ENCODE measurements around the gene BACE2.

Gene BACE2

GRCh38 chr21:41217671-41218385, 49.9 kb downstream of the BACE2 start:
- no peak overlapping the region for H3K27ac ChIP-seq

DNA sequence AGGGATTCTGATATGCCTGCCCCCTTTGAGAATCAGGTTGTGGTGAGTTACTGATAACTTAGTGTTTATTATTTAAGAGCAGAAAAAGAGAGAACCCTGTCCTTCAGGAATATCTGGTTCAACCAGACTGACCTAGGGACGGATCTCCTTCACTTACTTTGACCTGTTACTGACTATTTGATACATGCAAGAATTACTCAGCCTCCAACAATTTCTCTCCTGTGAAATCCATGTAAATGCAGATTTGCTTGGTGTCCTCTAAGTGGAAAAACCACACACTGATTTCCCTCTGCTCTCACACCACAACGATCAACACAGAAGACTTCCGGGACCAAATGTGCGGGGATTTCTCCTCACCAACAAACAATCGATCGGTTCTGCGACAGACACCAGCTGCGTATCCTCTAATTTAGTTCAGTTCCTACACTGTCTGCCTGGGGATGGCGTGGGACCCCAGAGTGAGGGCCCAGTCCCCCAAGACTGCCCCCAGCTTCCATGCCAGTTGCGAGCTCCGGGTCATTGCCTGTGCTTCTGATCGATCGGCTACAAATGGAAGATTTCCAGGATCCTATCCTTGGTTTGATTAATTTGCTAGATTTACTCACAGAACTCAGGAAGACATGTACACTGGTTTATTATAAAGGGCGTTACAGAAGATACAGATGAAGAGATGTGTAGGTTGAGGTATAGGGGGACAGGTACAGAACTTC, 51.7 kb downstream of the BACE2 start:
- H3K27ac ChIP-seq = 0 out of 2 replicates have a peak overlapping the region, but pooled peaks have one; percentile 12

More at GRCh38 chr21:41217671-41218385, 49.9 kb downstream of the BACE2 start:
- TF ChIP-seq, protein P1, sequence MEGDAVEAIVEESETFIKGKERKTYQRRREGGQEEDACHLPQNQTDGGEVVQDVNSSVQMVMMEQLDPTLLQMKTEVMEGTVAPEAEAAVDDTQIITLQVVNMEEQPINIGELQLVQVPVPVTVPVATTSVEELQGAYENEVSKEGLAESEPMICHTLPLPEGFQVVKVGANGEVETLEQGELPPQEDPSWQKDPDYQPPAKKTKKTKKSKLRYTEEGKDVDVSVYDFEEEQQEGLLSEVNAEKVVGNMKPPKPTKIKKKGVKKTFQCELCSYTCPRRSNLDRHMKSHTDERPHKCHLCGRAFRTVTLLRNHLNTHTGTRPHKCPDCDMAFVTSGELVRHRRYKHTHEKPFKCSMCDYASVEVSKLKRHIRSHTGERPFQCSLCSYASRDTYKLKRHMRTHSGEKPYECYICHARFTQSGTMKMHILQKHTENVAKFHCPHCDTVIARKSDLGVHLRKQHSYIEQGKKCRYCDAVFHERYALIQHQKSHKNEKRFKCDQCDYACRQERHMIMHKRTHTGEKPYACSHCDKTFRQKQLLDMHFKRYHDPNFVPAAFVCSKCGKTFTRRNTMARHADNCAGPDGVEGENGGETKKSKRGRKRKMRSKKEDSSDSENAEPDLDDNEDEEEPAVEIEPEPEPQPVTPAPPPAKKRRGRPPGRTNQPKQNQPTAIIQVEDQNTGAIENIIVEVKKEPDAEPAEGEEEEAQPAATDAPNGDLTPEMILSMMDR (conservative IDR thresholded peaks at IDR 0.05) = no peak
- no peak for TF ChIP-seq ZFX (IDR thresholded peaks at IDR 0.05)

GRCh38 chr21:41220208-41220733, 52.3 kb downstream of the BACE2 start:
- TF ChIP-seq, protein P1 (conservative IDR thresholded peaks at IDR 0.05) = no peak
- no peak for TF ChIP-seq ZFX (IDR thresholded peaks at IDR 0.05)
- H3K27ac ChIP-seq = no peak overlapping the region

More for the DNA sequence above, 51.7 kb downstream of the BACE2 start:
- TF ChIP-seq ZFX (IDR thresholded peaks at IDR 0.05) = no peak
- TF ChIP-seq, protein P1 (conservative IDR thresholded peaks at IDR 0.05) = no peak

- TF ChIP-seq, protein P1 (conservative IDR thresholded peaks at IDR 0.05) = no peak
- TF ChIP-seq ZFX (IDR thresholded peaks at IDR 0.05) = no peak
- no peak overlapping the region for H3K27ac ChIP-seq
These were observed 54.5 kb downstream of the BACE2 start for GRCh38 chr21:41222247-41223068.

GRCh38 chr21:41226853-41227252, 58.9 kb downstream of the BACE2 start:
- no peak overlapping the region for H3K27ac ChIP-seq

DNA sequence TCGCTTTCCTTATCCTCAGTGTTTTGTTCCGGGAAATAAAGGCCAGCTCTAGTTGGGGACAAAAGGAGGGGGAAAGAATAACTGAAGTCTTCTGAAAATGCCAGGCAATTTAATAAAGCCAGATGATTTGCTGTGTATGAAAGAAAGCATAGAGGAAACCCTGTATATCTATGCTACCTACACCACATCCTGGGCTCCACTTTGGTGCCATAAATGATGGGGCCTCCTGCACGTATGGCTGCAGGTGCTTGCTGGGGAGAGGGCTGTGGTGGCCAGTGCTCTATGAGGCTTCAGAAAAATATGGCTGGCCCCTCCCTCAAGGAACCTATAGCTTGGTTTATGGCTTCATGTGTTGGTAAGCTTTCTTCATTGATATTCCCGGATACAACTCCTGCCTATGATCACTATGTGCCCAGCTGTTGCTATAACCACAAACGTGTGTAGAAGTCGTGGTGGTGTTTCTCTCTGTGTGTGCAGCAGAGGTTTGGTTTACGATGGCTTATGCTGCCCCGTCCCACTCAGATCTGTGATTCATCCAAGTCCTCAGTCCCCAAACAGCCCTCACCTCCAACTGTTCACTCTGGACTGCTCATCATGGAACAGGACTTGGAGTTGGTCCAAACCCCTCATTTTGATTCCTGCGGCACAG, 59.5 kb downstream of the BACE2 start:
- TF ChIP-seq ZFX (IDR thresholded peaks at IDR 0.05) = no peak
- TF ChIP-seq, protein P1 (conservative IDR thresholded peaks at IDR 0.05) = no peak
- no peak overlapping the region for H3K27ac ChIP-seq

More at GRCh38 chr21:41226853-41227252, 58.9 kb downstream of the BACE2 start:
- TF ChIP-seq ZFX (IDR thresholded peaks at IDR 0.05) = no peak
- TF ChIP-seq, protein P1 (conservative IDR thresholded peaks at IDR 0.05) = no peak
